Choroid plexus epithelial cell (primary cell): Measurements from ENCODE around the gene SALL3.

Experiments
- DNase-seq: peaks from one replicate; pipeline ENCODE4 v3.0.0-alpha.2; 2010; ENCODE audit warnings: low read depth
- H3K4me3 ChIP-seq: 2 replicates; pipeline ENCODE4 v1.5.1; 2011; ENCODE audit warnings: low read depth, mild to moderate bottlenecking, control low read depth, low read length, moderate library complexity
- TF ChIP-seq, protein P1 (sequence below): conservative IDR thresholded peaks from 2 replicates; pipeline ENCODE4 v1.5.1; 2011; ENCODE audit warnings: low read depth, mild to moderate bottlenecking, control low read depth, inconsistent platforms, low read length, moderate library complexity

Gene SALL3

GRCh38 chr18:78965260-78965659, 14.4 kb upstream of the SALL3 start:
- no peak for DNase-seq
- H3K4me3 ChIP-seq = no peak overlapping the region
- TF ChIP-seq, protein P1, sequence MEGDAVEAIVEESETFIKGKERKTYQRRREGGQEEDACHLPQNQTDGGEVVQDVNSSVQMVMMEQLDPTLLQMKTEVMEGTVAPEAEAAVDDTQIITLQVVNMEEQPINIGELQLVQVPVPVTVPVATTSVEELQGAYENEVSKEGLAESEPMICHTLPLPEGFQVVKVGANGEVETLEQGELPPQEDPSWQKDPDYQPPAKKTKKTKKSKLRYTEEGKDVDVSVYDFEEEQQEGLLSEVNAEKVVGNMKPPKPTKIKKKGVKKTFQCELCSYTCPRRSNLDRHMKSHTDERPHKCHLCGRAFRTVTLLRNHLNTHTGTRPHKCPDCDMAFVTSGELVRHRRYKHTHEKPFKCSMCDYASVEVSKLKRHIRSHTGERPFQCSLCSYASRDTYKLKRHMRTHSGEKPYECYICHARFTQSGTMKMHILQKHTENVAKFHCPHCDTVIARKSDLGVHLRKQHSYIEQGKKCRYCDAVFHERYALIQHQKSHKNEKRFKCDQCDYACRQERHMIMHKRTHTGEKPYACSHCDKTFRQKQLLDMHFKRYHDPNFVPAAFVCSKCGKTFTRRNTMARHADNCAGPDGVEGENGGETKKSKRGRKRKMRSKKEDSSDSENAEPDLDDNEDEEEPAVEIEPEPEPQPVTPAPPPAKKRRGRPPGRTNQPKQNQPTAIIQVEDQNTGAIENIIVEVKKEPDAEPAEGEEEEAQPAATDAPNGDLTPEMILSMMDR = no peak

DNA sequence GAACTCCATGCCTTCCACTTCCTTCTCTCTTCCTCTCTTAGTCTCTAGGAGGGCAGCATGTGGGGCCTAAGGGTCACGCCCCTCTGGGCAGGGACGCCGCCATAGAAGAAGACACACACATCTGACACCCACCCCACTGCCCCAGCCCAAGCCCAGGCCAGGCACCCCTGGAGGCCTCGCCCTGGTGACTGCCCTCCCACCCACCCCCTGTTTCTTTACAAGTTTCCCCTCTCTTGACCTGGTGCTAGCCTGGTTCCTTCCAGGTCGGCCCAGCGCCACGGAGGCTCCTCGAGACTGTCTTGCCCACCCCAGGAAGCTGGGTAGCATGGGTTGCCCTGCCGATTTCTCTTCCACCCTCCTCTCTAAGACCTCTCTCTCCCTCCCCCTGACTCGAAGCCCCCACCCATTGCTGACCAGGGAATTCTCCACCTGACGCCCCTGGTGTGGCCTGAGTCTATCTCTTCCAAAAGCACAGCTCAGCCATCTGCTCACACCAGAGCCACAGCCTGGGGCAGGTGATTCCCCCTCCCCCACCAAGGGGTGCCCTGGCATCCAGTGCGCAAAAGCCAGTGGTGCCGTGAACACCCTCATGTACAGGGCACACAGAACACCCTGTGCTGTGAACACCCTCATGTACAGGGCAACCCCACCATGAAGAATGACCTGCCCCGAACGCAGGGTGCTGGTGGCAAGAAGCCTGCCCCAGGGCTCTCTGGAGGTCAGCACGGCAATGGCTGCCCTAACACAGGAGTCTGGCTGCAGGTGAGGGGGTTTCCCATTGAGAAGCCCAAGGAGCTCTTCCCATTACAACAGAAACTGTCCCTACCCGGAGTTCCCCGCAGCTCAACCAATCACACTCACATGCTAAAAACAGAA, 13.5 kb upstream of the SALL3 start:
- no peak overlapping the region for H3K4me3 ChIP-seq
- no peak for DNase-seq
- TF ChIP-seq, protein P1 = no peak

DNA sequence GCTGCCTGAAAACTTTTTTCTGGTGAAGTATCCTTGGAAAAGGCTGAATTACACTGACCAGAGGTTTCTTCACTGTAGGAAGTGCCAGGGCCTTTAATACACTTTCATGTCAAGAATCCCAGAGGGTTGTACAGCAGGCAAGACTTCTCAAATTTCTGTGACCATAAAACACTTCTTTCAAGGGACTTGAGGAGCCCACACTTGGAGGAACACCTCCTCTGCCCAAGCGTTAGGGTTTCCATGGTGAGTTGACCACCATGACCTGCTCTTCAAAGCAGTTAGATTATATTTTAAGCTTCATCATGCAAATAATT, 12.9 kb upstream of the SALL3 start:
- TF ChIP-seq, protein P1 = no peak
- no peak for DNase-seq
- H3K4me3 ChIP-seq = no peak overlapping the region

DNA sequence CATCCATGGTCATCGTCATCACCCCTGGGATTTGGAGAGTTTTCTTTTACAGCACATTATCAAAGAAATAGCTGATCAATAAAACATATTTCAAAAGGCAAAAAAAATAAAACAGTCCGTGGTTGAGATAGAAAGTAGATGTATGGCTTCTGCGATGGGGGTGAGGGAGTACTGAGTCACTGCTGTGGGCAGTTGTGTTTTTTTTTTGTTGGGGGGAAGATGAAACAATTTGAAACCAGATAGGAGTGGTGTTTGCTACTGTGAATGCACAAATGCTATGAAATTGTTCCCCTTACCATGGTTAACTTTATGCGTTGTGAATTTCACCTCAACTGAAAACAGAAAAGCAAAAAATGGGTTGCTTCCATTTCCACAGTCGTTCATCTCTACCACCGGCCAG, 11.9 kb upstream of the SALL3 start:
- no peak overlapping the region for H3K4me3 ChIP-seq
- TF ChIP-seq, protein P1 = no peak
- DNase-seq = no peak

DNA sequence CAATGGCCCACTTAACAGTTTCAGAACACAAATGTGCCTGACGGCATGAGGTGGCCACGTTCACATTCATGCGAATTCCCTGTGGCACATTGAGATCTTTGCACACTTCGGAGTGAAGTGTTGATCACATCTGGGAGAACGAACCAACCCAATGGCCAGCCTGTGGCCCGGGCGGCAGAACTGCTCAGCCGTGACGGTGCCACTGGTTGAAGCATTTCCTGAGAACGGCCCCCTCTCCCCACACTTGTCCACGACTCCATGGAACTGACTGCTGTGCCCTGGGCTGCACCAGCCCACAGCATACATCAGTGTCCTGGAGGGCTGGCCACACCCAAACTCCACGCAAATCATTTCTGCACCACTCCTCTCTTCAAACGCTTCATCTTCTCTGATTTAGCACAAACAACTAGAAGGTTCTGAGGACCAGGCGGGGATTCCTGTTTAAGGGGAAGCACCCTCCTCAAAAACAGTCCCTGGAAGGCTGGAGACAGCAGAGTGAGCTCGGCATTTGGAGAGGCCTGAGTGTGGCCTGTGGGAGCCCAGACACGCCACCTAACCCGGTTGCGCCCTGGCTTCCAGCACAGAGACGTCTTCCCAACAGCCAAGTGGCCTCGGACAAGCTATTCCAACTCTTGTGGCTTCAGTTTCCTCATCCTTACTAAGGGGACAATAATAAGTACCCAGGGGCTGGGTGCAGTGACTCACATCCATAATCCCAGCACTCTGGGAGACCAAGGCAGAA, 9.9 kb upstream of the SALL3 start:
- DNase-seq = no peak
- TF ChIP-seq, protein P1 = no peak
- H3K4me3 ChIP-seq = no peak overlapping the region

GRCh38 chr18:78970774-78971333, 8.8 kb upstream of the SALL3 start:
- TF ChIP-seq, protein P1 = no peak
- DNase-seq = no peak
- H3K4me3 ChIP-seq = no peak overlapping the region
